ENCODE results near the gene ASB2.

GRCh38 chr14:93946104-93946503, 30.3 kb downstream of the ASB2 start:
- TF ChIP-seq CTCF (IDR thresholded peaks at IDR 0.05; ENCODE audit: low read depth, low read length) (no peak), EZH2phosphoT487 (IDR thresholded peaks at IDR 0.05; ENCODE audit: low read depth) (no peak)
